ENCODE results near the gene DTX2. TPM values are rescaled to one million over a fixed set of nuclear protein-coding genes. Genes with fewer than 3 reads are reported as not detected.
A peak's percentile ranks its signal among the peaks of the same experiment; 100 is the strongest.
"Not testable (repeated sequence)": the region's sequence is repeated elsewhere in the genome, so short reads cannot be mapped to it uniquely, and the experiment has no call there.

Gene DTX2
- total and polyA plus RNA-seq, 4 donors = 18.5 to 55.3 (median 41.9) TPM

DNA sequence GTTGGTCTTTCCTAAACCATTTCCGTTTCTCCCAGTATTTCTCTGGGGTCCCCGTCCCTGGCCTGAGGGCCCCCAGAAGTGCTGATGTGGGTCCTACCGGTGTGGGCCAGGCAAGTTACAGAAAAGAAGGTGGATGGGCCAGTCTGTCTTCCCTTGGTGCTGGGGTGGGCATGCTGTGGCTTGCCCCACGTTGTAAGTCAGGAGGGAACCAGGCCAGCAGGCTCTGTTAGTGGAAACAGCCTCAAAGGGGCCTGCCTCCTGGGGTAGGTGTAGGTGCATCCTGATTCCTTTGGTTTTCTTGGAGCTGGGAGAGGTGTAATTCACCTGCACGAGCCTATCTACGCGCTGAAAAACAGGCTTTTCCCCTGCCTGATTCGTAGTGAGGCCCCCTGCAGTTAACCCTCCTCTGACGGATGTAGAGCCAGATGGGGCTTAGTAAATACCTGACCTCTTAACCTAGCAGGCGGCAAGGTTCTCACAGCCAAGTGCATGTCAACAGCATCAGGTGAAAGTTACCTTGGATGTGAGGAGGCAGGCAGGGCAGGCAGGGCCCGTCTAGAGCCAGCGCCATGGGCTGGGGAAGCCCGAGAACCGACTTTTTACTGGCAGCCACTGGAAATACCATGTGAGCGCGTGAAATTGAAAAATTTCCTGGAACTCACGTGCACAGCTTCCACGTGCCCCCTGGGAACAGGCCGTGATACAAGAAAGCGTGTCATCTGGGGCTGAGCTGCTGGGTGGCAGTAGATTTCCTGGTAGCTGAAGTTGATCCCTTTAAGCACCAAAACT lies 24.5 kb downstream of the DTX2 start:
- H3K4me3 ChIP-seq; H3K9me3 ChIP-seq (ENCODE audit: control insufficient read depth in 4 of 4, insufficient read depth in 3 of 4, low read length in 3 of 4); H3K36me3 ChIP-seq (ENCODE audit: control insufficient read depth in 4 of 4, insufficient read depth in 4 of 4, low read length in 4 of 4); H3K4me1 ChIP-seq (ENCODE audit: control insufficient read depth in 5 of 5, insufficient read depth in 5 of 5, low read length in 5 of 5); ATAC-seq (ENCODE audit: insufficient read depth, low FRiP score); H3K27me3 ChIP-seq (ENCODE audit: control insufficient read depth in 3 of 3, insufficient read depth in 3 of 3, low read length in 2 of 3); H3K9ac ChIP-seq (ENCODE audit: insufficient read depth in 1 of 2, low read length in 2 of 2); DNase-seq; H3K27ac ChIP-seq (ENCODE audit: low read depth in 1 of 2, low read length in 1 of 2): not testable (repeated sequence)
- 68 to 82% methylated on average over 5 of the region's 20 CpGs for WGBS, 2 donors

DNA sequence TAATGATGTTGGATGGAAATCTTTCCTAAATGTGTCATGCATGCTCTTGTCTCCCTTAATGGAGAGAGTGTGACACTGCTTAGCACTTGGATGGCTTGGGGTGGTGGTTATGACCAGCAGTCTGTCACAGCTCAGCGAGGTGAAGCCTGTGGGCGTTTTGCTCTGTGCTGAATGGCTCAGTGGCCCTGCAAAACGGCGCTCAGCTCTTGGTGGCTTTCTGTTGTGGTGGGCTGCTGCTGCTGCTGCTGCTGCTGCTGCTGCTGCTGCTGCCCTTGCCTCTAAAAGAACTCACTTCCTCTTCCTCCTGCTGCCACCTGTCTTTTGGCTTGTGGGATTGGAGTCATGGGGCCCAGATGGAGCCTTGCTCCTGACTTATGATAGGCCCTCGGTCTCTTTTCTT lies 25.1 kb downstream of the DTX2 start:
- not testable (repeated sequence) for H3K27ac ChIP-seq (ENCODE audit: low read depth in 1 of 2, low read length in 1 of 2); H3K4me3 ChIP-seq; H3K27me3 ChIP-seq (ENCODE audit: control insufficient read depth in 3 of 3, insufficient read depth in 3 of 3, low read length in 2 of 3); H3K4me1 ChIP-seq (ENCODE audit: control insufficient read depth in 5 of 5, insufficient read depth in 5 of 5, low read length in 5 of 5); H3K9ac ChIP-seq (ENCODE audit: insufficient read depth in 1 of 2, low read length in 2 of 2); H3K36me3 ChIP-seq (ENCODE audit: control insufficient read depth in 4 of 4, insufficient read depth in 4 of 4, low read length in 4 of 4); H3K9me3 ChIP-seq (ENCODE audit: control insufficient read depth in 4 of 4, insufficient read depth in 3 of 4, low read length in 3 of 4); DNase-seq
- peak; percentile 63 for ATAC-seq (ENCODE audit: insufficient read depth, low FRiP score)
- WGBS, 2 donors = 70% methylated on average over 2 of the region's 5 CpGs; no CpG with 5 or more reads in 1 of the 2 donors

DNA sequence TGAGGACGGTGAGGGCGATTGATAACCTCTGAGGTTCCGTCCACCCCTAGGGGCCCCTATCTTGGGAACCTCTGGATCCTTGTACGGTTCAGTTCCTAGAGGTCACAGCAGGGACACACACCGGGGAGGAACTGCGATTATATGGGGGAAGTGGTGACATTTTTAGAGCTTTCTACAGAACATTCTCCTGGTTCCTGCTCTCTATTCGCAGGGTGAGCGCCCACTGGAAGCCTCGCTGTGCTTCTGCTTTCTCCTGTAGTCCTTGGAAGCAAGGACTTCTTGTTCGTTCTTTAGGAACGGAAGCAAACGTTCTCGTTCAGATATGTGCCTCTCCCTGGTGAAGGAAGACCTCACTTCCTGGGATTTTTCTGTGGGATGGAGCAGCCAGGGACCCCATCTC lies 26.5 kb downstream of the DTX2 start:
- DNase-seq; H3K4me1 ChIP-seq (ENCODE audit: control insufficient read depth in 5 of 5, insufficient read depth in 5 of 5, low read length in 5 of 5); H3K9ac ChIP-seq (ENCODE audit: insufficient read depth in 1 of 2, low read length in 2 of 2); H3K9me3 ChIP-seq (ENCODE audit: control insufficient read depth in 4 of 4, insufficient read depth in 3 of 4, low read length in 3 of 4); ATAC-seq (ENCODE audit: insufficient read depth, low FRiP score); H3K27me3 ChIP-seq (ENCODE audit: control insufficient read depth in 3 of 3, insufficient read depth in 3 of 3, low read length in 2 of 3); H3K27ac ChIP-seq (ENCODE audit: low read depth in 1 of 2, low read length in 1 of 2); H3K4me3 ChIP-seq; H3K36me3 ChIP-seq (ENCODE audit: control insufficient read depth in 4 of 4, insufficient read depth in 4 of 4, low read length in 4 of 4): not testable (repeated sequence)
- 47 to 77% methylated on average over 6 to 8 of the region's 13 CpGs for WGBS, 2 donors

DNA sequence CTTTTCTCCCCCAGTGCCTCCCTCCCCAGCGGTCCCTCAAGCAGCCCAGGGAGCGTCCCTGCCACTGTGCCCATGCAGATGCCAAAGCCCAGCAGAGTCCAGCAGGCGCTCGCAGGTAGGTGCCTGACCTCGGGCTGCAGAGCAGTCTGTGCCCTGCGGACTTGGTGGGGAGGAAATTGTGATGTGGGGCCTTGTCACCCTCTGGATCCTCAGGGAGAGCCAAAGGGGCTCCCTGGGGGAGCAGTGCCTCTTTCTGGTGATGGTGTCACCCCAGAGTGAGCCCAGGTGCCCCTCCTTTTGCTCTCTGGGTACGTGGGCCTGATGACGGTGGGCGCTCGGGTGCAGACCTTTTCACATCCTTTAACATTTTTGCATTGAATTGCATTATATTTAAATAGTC lies 30.6 kb downstream of the DTX2 start:
- H3K27me3 ChIP-seq (ENCODE audit: control insufficient read depth in 3 of 3, insufficient read depth in 3 of 3, low read length in 2 of 3); ATAC-seq (ENCODE audit: insufficient read depth, low FRiP score); H3K4me1 ChIP-seq (ENCODE audit: control insufficient read depth in 5 of 5, insufficient read depth in 5 of 5, low read length in 5 of 5); H3K4me3 ChIP-seq; H3K9me3 ChIP-seq (ENCODE audit: control insufficient read depth in 4 of 4, insufficient read depth in 3 of 4, low read length in 3 of 4); H3K27ac ChIP-seq (ENCODE audit: low read depth in 1 of 2, low read length in 1 of 2); H3K9ac ChIP-seq (ENCODE audit: insufficient read depth in 1 of 2, low read length in 2 of 2); H3K36me3 ChIP-seq (ENCODE audit: control insufficient read depth in 4 of 4, insufficient read depth in 4 of 4, low read length in 4 of 4); DNase-seq: not testable (repeated sequence)
- WGBS, 2 donors = 99 to 100% methylated on average over 1 to 5 of the region's 10 CpGs

DNA sequence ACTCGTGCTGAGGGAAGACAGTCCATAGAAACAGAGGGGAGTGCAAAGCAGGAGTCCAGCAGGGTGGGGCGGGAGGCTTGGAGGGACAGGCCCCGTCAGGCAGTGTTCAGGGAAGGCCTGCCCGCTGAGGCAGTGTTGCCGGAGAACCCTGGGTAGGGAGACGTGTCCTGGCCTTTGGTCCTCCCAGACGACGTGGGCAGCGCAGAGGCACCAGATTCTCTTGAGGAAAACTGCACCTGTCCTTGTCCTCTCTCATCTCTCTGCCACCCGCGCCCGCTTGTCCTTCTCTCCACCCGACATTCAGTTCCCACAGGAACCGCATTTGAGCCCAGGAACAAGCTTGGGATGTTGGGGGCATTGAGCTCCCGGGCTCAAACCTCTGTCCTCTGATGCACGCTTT lies 34.2 kb downstream of the DTX2 start:
- H3K4me3 ChIP-seq; H3K27ac ChIP-seq (ENCODE audit: low read depth in 1 of 2, low read length in 1 of 2); H3K4me1 ChIP-seq (ENCODE audit: control insufficient read depth in 5 of 5, insufficient read depth in 5 of 5, low read length in 5 of 5); H3K9ac ChIP-seq (ENCODE audit: insufficient read depth in 1 of 2, low read length in 2 of 2); ATAC-seq (ENCODE audit: insufficient read depth, low FRiP score); H3K9me3 ChIP-seq (ENCODE audit: control insufficient read depth in 4 of 4, insufficient read depth in 3 of 4, low read length in 3 of 4); DNase-seq; H3K36me3 ChIP-seq (ENCODE audit: control insufficient read depth in 4 of 4, insufficient read depth in 4 of 4, low read length in 4 of 4); H3K27me3 ChIP-seq (ENCODE audit: control insufficient read depth in 3 of 3, insufficient read depth in 3 of 3, low read length in 2 of 3): not testable (repeated sequence)
- 95% methylated on average over 3 to 16 of the region's 16 CpGs for WGBS, 2 donors

DNA sequence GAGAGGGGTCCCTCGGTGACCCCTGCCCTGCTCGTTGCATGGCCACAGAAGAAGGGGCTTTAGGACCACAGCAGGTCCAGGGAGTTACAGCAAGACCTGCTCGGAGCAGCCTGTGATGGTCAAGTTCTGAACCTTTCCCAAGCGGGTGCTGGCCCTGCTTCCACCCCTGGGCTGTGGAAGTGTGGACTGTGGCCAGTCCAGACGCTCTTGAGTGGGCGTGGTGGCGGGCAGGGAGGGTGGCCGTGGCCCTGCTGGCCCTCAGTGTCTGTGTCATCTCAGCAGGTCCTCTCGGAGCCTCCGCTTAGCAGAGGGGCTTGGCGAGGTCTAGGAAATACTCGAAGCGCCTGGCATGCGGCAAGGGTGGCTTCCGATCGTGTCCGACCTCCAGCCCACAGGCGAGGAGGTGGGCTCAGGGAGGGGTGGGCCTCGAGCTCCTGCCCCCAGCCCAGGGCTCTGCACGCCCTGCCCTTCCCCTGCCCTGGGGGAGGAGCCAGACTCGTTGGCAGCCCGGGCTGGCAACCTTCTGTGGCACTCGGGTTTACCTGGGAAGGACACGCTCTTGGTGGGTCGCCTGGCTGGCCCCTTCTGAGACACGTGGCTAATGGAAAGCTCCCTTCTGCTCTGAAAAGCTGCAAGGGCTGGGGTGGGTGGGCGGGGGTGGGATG lies 36.5 kb downstream of the DTX2 start:
- not testable (repeated sequence) for DNase-seq

DNA sequence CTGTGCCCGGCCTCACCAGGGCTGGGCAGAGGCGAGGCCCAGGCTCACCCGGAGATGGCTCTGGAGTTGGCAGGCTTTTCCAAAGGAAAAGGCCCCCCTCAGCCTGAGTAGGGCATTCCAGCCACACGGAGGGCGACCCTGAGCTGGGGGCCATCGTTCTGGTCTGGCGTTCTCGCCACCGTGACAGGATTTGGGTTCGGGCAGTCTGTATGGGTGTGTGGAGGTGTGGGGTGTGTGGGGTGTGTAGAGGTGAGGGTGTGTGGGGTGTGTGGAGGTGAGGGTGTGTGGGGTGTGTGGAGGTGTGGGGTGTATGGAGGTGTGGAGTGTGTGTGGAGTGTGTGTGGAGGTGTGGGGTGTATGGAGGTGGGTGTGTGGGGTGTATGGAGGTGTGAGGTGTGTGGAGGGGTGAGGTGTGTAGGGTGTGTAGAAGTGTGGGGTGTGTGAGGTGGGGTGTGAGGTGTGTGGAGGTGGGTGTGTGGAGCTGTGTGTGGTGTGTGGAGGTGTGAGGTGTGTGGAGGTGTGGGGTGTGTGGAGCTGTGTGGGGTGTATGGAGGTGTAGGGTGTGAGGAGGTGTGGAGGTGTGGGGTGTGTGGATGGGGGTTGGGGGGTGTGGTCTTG lies 37.2 kb downstream of the DTX2 start:
- H3K9me3 ChIP-seq (ENCODE audit: control insufficient read depth in 4 of 4, insufficient read depth in 3 of 4, low read length in 3 of 4); H3K4me3 ChIP-seq; H3K9ac ChIP-seq (ENCODE audit: insufficient read depth in 1 of 2, low read length in 2 of 2); H3K27ac ChIP-seq (ENCODE audit: low read depth in 1 of 2, low read length in 1 of 2); H3K4me1 ChIP-seq (ENCODE audit: control insufficient read depth in 5 of 5, insufficient read depth in 5 of 5, low read length in 5 of 5); DNase-seq; ATAC-seq (ENCODE audit: insufficient read depth, low FRiP score); H3K27me3 ChIP-seq (ENCODE audit: control insufficient read depth in 3 of 3, insufficient read depth in 3 of 3, low read length in 2 of 3): not testable (repeated sequence)
- 90 to 95% methylated on average over 7 of the region's 10 CpGs for WGBS, 2 donors
- peaks cover 0 to 12% (median 0%) of the 10 kb centered on the region in 4 donors for H3K36me3 ChIP-seq (ENCODE audit: control insufficient read depth in 4 of 4, insufficient read depth in 4 of 4, low read length in 4 of 4)

More for the DNA sequence above, 36.5 kb downstream of the DTX2 start:
- H3K27me3 ChIP-seq (ENCODE audit: control insufficient read depth in 3 of 3, insufficient read depth in 3 of 3, low read length in 2 of 3); ATAC-seq (ENCODE audit: insufficient read depth, low FRiP score); H3K4me1 ChIP-seq (ENCODE audit: control insufficient read depth in 5 of 5, insufficient read depth in 5 of 5, low read length in 5 of 5); H3K4me3 ChIP-seq; H3K9ac ChIP-seq (ENCODE audit: insufficient read depth in 1 of 2, low read length in 2 of 2); H3K27ac ChIP-seq (ENCODE audit: low read depth in 1 of 2, low read length in 1 of 2); H3K9me3 ChIP-seq (ENCODE audit: control insufficient read depth in 4 of 4, insufficient read depth in 3 of 4, low read length in 3 of 4): not testable (repeated sequence)
- H3K36me3 ChIP-seq (ENCODE audit: control insufficient read depth in 4 of 4, insufficient read depth in 4 of 4, low read length in 4 of 4) = peaks cover 0 to 10% (median 0%) of the 10 kb centered on the region in 4 donors
- WGBS, 2 donors = 90 to 97% methylated on average over 10 to 13 of the region's 27 CpGs
